ENCODE measurements around the gene OR4N5. TPM values are rescaled to one million over a fixed set of nuclear protein-coding genes. Genes with fewer than 3 reads are reported as not detected.
"Not testable (repeated sequence)": the region's sequence is repeated elsewhere in the genome, so short reads cannot be mapped to it uniquely, and the experiment has no call there.

OR4N5 gene
- total RNA-seq: not detected

GRCh38 chr14:20138520-20138919, at the start of gene OR4N5:
TSS of gene OR4N5 (plus strand) at chr14:20138820. CDS start at chr14:20143736, 4,916 bp downstream.
- TF ChIP-seq POLR2A (IDR thresholded peaks at IDR 0.05) (no peak), CTCF (IDR thresholded peaks at IDR 0.05) (no peak)
- H3K27ac ChIP-seq: no peak within 1 kb of the TSS
- no peak for ATAC-seq
- intact Hi-C loops (cut with DNase I): no loop called here
- H3K27me3 ChIP-seq: no peaks in the 10 kb centered on the region
- 66 to 70% methylated on average over 2 of the region's 2 CpGs for WGBS, 2 donors
- no peaks in the 10 kb centered on the region for H3K9me3 ChIP-seq
- no peak within 1 kb of the TSS for H3K4me3 ChIP-seq
- no peaks in the 10 kb centered on the region for H3K36me3 ChIP-seq (replicated peaks in 1 of 2; ENCODE audit: insufficient read depth in 1 of 2, low read depth in 2 of 2)
- no peak for DNase-seq
- H3K4me1 ChIP-seq: no peaks in the 10 kb centered on the region

GRCh38 chr14:20092050-20092449, 46.6 kb upstream of the OR4N5 start:
- intact Hi-C loops (cut with DNase I): no loop called here
- Histone ChIP-seq H3K4me1 (no peaks in the 10 kb centered on the region), H3K36me3 (replicated peaks in 1 of 2; ENCODE audit: insufficient read depth in 1 of 2, low read depth in 2 of 2) (no peaks in the 10 kb centered on the region), H3K27ac (no peak overlapping the region), H3K9me3 (no peaks in the 10 kb centered on the region), H3K27me3 (no peaks in the 10 kb centered on the region), H3K4me3 (no peak overlapping the region)
- TF ChIP-seq CTCF (IDR thresholded peaks at IDR 0.05) (no peak), POLR2A (IDR thresholded peaks at IDR 0.05) (no peak)
- DNase-seq (no peak), ATAC-seq (no peak)
- 17 to 44% methylated on average over 4 of the region's 4 CpGs for whole genome bisulfite sequencing, 2 donors

- H3K27me3 ChIP-seq: no peaks in the 10 kb centered on the region
- 17 to 26% methylated on average over 4 of the region's 4 CpGs for WGBS, 2 donors
- intact Hi-C loops (cut with DNase I): no loop called here
- ATAC-seq (no peak), DNase-seq (no peak)
- no peak overlapping the region for H3K27ac ChIP-seq
- no peaks in the 10 kb centered on the region for H3K36me3 ChIP-seq (replicated peaks in 1 of 2; ENCODE audit: insufficient read depth in 1 of 2, low read depth in 2 of 2)
- TF ChIP-seq CTCF (IDR thresholded peaks at IDR 0.05): no peak
- no peak for TF ChIP-seq POLR2A (IDR thresholded peaks at IDR 0.05)
- no peak overlapping the region for H3K4me3 ChIP-seq
- no peaks in the 10 kb centered on the region for H3K4me1 ChIP-seq
- no peaks in the 10 kb centered on the region for H3K9me3 ChIP-seq
These were observed 45.2 kb upstream of the OR4N5 start for GRCh38 chr14:20093442-20093841.

GRCh38 chr14:20098926-20099770, 39.5 kb upstream of the OR4N5 start:
- H3K36me3 ChIP-seq (replicated peaks in 1 of 2; ENCODE audit: insufficient read depth in 1 of 2, low read depth in 2 of 2); DNase-seq; intact Hi-C loops (cut with DNase I); H3K27ac ChIP-seq; H3K27me3 ChIP-seq; H3K9me3 ChIP-seq; H3K4me1 ChIP-seq; H3K4me3 ChIP-seq; ATAC-seq: not testable (repeated sequence)
- WGBS, 2 donors: 75 to 78% methylated on average over 11 to 25 of the region's 32 CpGs

GRCh38 chr14:20110438-20110837, 28.2 kb upstream of the OR4N5 start, which contains the start of gene OR4K17:
TSS of gene OR4K17 (plus strand) at chr14:20110739. CDS start at chr14:20117500, 6,761 bp downstream.
- ATAC-seq (no peak), DNase-seq (no peak)
- TF ChIP-seq CTCF (IDR thresholded peaks at IDR 0.05) (no peak), POLR2A (IDR thresholded peaks at IDR 0.05) (no peak)
- 62 to 66% methylated on average over 3 of the region's 3 CpGs for WGBS, 2 donors
- Histone ChIP-seq H3K4me1 (no peaks in the 10 kb centered on the region), H3K27ac (no peak within 1 kb of the TSS), H3K4me3 (no peak within 1 kb of the TSS), H3K9me3 (no peaks in the 10 kb centered on the region), H3K36me3 (replicated peaks in 1 of 2; ENCODE audit: insufficient read depth in 1 of 2, low read depth in 2 of 2) (no peaks in the 10 kb centered on the region), H3K27me3 (no peaks in the 10 kb centered on the region)
- intact Hi-C loops (cut with DNase I): no loop called here
